SK-N-SH (cell line): ENCODE results near the gene OGN. TPM values are rescaled to one million over a fixed set of nuclear protein-coding genes. Genes with fewer than 3 reads are reported as not detected.

Source experiments
- CTCF ChIA-PET: fragments of 300-600, 350-600 bp; formaldehyde crosslinking; extraction: SDS; loops from one replicate; lab custom pipeline; 2021; lab: Yijun Ruan, JAX
- POLR2A ChIA-PET: fragments of 350-600 bp; sonication (Branson Sonifier 250); formaldehyde crosslinking; extraction: SDS; loops from one replicate; lab custom pipeline; 2020; ENCODE audit warnings: antibody characterized with exemption, inconsistent platforms; lab: Yijun Ruan, JAX
- DNase-seq: peaks from one replicate; pipeline ENCODE4 v3.0.0; 2012
- H2AFZ ChIP-seq: fragments of 200-600 bp; sonication (generic); 2 replicates; pipeline ENCODE4 v1.8.1; 2016; ENCODE audit warnings: antibody characterized with exemption, mild to moderate bottlenecking, low read depth
- H3F3A ChIP-seq: fragments of 200-600 bp; sonication (generic); replicated peaks from 2 replicates; pipeline ENCODE3; 2016; ENCODE audit warnings: antibody characterized with exemption, mild to moderate bottlenecking; ENCODE audit not compliant: insufficient read depth
- H3K27ac ChIP-seq, 2 experiments: fragments of 200-500 bp in 1 of 2; fragments of 200-600 bp in 1 of 2; sonication (Bioruptor generic) in 1 of 2; sonication (generic), shearing (Covaris generic) in 1 of 2; 2 replicates each; pipeline versions ENCODE4 v1.5.1 to v1.6.1; 2014 to 2016; ENCODE audit warnings: low read depth in 2 of 2, inconsistent platforms in 1 of 2, low read length in 1 of 2, mild to moderate bottlenecking in 1 of 2, mixed read lengths in 1 of 2
- H3K27me3 ChIP-seq: fragments of 200-600 bp; sonication (generic), shearing (Covaris generic); 2 replicates; pipeline ENCODE4 v1.6.1; 2016; ENCODE audit warnings: mixed run types; ENCODE audit not compliant: insufficient read depth
- H3K36me3 ChIP-seq, 2 experiments: fragments of 200-500 bp in 1 of 2; fragments of 200-600 bp in 1 of 2; sonication (Bioruptor generic) in 1 of 2; sonication (generic) in 1 of 2; replicated peaks in 1 of 2; 2 replicates each; pipeline versions ENCODE3 to v1.5.1; 2014 to 2016; ENCODE audit warnings: low read length in 1 of 2, mild to moderate bottlenecking in 1 of 2; ENCODE audit not compliant: insufficient read depth in 2 of 2, control insufficient read depth in 1 of 2
- H3K4me1 ChIP-seq, 2 experiments: fragments of 200-500 bp in 1 of 2; fragments of 200-600 bp in 1 of 2; sonication (Bioruptor generic) in 1 of 2; sonication (generic), shearing (Covaris generic) in 1 of 2; 2 replicates each; pipeline versions ENCODE4 v1.5.1 to v1.6.1; 2014 to 2016; ENCODE audit warnings: low read depth in 1 of 2, low read length in 1 of 2, mixed run types in 1 of 2; ENCODE audit not compliant: insufficient read depth in 2 of 2, control insufficient read depth in 1 of 2
- H3K4me2 ChIP-seq: fragments of 200-600 bp; sonication (generic), shearing (Covaris generic); 2 replicates; pipeline ENCODE4 v1.6.1; 2017; ENCODE audit warnings: mixed run types
- H3K4me3 ChIP-seq, 2 experiments: fragments of 200-500 bp in 1 of 2; fragments of 200-600 bp in 1 of 2; sonication (Bioruptor generic) in 1 of 2; sonication (generic), shearing (Covaris generic) in 1 of 2; 2 replicates each; pipeline versions ENCODE4 v1.5.1 to v1.8.1; 2014 to 2016; ENCODE audit warnings: low read depth in 2 of 2, inconsistent platforms in 1 of 2, low read length in 1 of 2, mild to moderate bottlenecking in 1 of 2, mixed read lengths in 1 of 2, moderate library complexity in 1 of 2
- H3K79me2 ChIP-seq: fragments of 200-600 bp; sonication (generic); 2 replicates; pipeline ENCODE4 v1.8.1; 2017; ENCODE audit warnings: mild to moderate bottlenecking; ENCODE audit not compliant: insufficient read depth
- H3K9ac ChIP-seq: fragments of 200-600 bp; sonication (generic); 2 replicates; pipeline ENCODE4 v1.6.1; 2017; ENCODE audit warnings: mixed run types
- H3K9me2 ChIP-seq: fragments of 200-600 bp; sonication (generic); 2 replicates; pipeline ENCODE4 v1.6.1; 2017; ENCODE audit warnings: mixed run types
- H3K9me3 ChIP-seq: fragments of 200-600 bp; sonication (generic); 2 replicates; pipeline ENCODE4 v1.6.1; 2017; ENCODE audit warnings: mixed run types, mild to moderate bottlenecking, moderate library complexity
- H4K20me1 ChIP-seq: fragments of 200-600 bp; sonication (generic); 2 replicates; pipeline ENCODE4 v1.6.1; 2017; ENCODE audit warnings: mild to moderate bottlenecking, mixed run types; ENCODE audit not compliant: insufficient read depth
- ELF1 ChIP-seq: IDR thresholded peaks from 2 replicates; pipeline ENCODE4 v1.4.0; 2012
- EZH2phosphoT487 ChIP-seq: fragments of 200-600 bp; sonication (generic); IDR thresholded peaks from 2 replicates; pipeline ENCODE4 v1.6.1; 2017; ENCODE audit warnings: low read depth, mixed run types, mild to moderate bottlenecking, antibody characterized with exemption, moderate library complexity, borderline replicate concordance
- FOXJ3 ChIP-seq: sonication (generic); formaldehyde crosslinking; IDR thresholded peaks from 2 replicates; pipeline ENCODE4 v1.5.1; 2020; ENCODE audit warnings: mild to moderate bottlenecking, missing genetic modification reagents
- GABPA ChIP-seq: IDR thresholded peaks from 2 replicates; pipeline ENCODE4 v1.4.0; 2012; ENCODE audit warnings: low read depth, mild to moderate bottlenecking
- MXI1 ChIP-seq: IDR thresholded peaks from 2 replicates; pipeline ENCODE4 v1.6.1; 2012; ENCODE audit warnings: mild to moderate bottlenecking, low read depth, low read length, improper control_type of control experiment
- RAD21 ChIP-seq: IDR thresholded peaks from 2 replicates; pipeline ENCODE4 v1.6.1; 2012; ENCODE audit warnings: mild to moderate bottlenecking, low read length
- RCOR1 ChIP-seq: fragments of 150-350 bp; IDR thresholded peaks from 2 replicates; pipeline ENCODE4 v1.6.1; 2017; ENCODE audit warnings: antibody characterized with exemption, low read length
- RXRA ChIP-seq: IDR thresholded peaks from 2 replicates; pipeline ENCODE4 v1.4.0; 2012; ENCODE audit warnings: low read depth, mild to moderate bottlenecking, borderline replicate concordance
- WGBS: methylation state at CpG from one replicate; pipeline ENCODE4 v1.1.6; 2017; ENCODE audit warnings: low lambda C conversion rate; 5-methylcytosine and 5-hydroxymethylcytosine counted together
- polyA plus RNA-seq, 3 experiments: library from polyadenylated mRNA; depleted of rRNA; stranded (reverse); fragments of >200 nt; gene quantifications; 2 replicates each; pipeline ENCODE4 v1.2.3, GENCODE V29; 2012

OGN gene
- polyA plus RNA-seq, 1 of the 3 experiments (the other 2 are of a cell fraction): 0.03 TPM

DNA sequence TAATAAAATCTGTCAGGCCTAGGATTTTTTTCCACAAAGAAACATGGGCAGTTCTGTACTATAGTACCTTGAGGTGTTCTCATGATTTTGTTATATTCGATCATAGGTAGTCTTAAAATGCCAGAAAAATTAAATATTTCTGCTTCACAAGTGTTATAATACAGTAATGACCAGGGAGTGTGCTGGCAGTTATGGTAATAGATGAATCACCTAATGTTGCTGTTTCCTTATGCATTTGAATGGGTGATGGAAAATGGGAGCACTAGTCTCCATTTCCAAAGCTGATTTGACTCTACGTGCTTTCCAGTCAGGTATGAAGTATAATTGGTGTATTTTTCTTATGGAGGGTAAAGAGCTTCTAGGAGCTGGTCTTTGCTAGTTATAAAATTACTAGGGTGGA is 23.8 kb downstream of the OGN start:
- H3F3A ChIP-seq: peaks cover 29% of the 10 kb centered on the region
- no peaks in the 10 kb centered on the region for H3K36me3 ChIP-seq
- H3K4me2 ChIP-seq: no peak overlapping the region
- H3K9ac ChIP-seq: no peak overlapping the region
- no peaks in the 10 kb centered on the region for H4K20me1 ChIP-seq
- H2AFZ ChIP-seq: no peak overlapping the region
- 94% methylated on average over 2 of the region's 2 CpGs for WGBS
- ChIA-PET POLR2A (no interaction called here), CTCF (no interaction called here)
- no peak overlapping the region for H3K4me3 ChIP-seq
- no peak for TF ChIP-seq GABPA
- no peak for TF ChIP-seq RXRA
- no peak for TF ChIP-seq FOXJ3
- H3K9me3 ChIP-seq: peaks cover 3% of the 10 kb centered on the region; the same call in 1 of the 2 replicates
- DNase-seq: no peak
- H3K27me3 ChIP-seq: no peaks in the 10 kb centered on the region
- H3K4me1 ChIP-seq: peaks cover 5 to 31% of the 10 kb centered on the region in 2 experiments; a peak in 3 of 4 replicates
- H3K79me2 ChIP-seq: no peaks in the 10 kb centered on the region
- H3K27ac ChIP-seq: no peak overlapping the region
- H3K9me2 ChIP-seq: no peaks in the 10 kb centered on the region

DNA sequence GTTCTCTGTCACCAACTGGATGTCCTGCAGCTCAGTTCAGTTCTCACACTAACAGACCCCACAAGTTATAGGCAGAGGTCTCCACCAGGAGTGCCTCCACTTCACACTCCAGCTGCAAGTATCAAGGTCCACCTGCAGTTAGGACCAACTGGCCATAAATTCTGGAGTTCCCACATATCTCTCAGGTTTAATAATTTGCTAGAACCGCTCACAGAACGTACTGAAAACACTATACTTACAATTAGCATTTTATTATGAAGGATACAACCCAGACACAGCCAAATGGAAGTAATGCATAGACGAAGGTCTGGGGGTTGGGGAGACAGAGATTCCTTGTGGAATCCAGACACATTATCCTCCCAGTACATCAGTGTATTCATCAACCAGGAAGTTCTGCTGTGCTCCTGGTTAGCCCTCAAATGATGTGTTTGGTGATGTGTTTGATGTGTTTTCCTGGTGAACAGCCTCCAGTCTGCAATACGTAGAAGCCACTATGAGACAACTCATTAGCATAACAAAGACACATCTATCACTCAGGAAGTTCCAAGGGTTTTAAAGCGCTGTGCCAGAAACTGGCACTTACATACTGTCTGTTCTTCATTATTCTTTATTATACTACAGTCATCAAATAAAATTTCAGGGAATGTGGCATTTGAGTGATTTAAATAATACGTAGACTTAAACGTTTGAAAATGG is 25.4 kb downstream of the OGN start:
- Histone ChIP-seq H2AFZ (peak overlapping the region; percentile 54; the same call in 1 of the 2 replicates), H3K9me2 (no peaks in the 10 kb centered on the region), H3K4me3 (no peak overlapping the region), H3K4me1 (peaks cover 2 to 22% of the 10 kb centered on the region in 2 experiments; a peak in 3 of 4 replicates), H3K79me2 (no peaks in the 10 kb centered on the region), H3K36me3 (no peaks in the 10 kb centered on the region), H3K27ac (peak overlapping the region; percentile 45 to 50), H3F3A (peaks cover 17% of the 10 kb centered on the region), H3K9me3 (peaks cover 9% of the 10 kb centered on the region; the same call in 1 of the 2 replicates), H3K27me3 (no peaks in the 10 kb centered on the region), H3K4me2 (0 out of 2 replicates have a peak overlapping the region, but pooled peaks have one; percentile 1), H3K9ac (no peak overlapping the region), H4K20me1 (no peaks in the 10 kb centered on the region)
- no peak for DNase-seq
- CTCF ChIA-PET: no interaction called here
- TF ChIP-seq EZH2phosphoT487 (no peak), RCOR1 (no peak)
- 53% methylated on average over 7 of the region's 7 CpGs for WGBS
- POLR2A ChIA-PET: no interaction called here

DNA sequence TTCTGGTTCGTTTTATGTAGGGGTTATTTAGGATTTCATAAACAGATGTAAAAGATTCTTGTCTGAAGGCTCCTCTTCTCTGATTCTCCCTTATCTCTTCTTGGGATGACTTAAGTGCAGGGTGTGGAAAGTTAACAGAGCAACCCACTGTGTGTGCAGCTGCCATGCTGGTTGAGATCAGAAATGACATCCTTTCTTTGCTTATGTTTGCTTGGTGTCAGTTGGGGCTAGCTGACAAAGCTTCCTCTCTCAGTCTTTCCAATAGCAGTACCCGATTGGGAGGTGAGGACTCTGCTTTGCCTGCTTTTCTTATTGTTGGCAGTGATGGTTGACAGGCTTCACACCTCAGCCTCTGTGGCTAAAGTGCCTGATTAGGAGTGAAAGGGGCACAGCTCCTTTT is 26.5 kb downstream of the OGN start:
- CTCF ChIA-PET: no interaction called here
- Histone ChIP-seq H3K4me2 (no peak overlapping the region), H3K4me1 (peaks cover 2 to 18% of the 10 kb centered on the region in 2 experiments; a peak in 3 of 4 replicates), H3K27ac (no peak overlapping the region), H2AFZ (no peak overlapping the region), H3F3A (peaks cover 17% of the 10 kb centered on the region), H3K27me3 (no peaks in the 10 kb centered on the region), H3K9me2 (no peaks in the 10 kb centered on the region), H3K79me2 (no peaks in the 10 kb centered on the region), H3K9me3 (peaks cover 18% of the 10 kb centered on the region), H3K36me3 (no peaks in the 10 kb centered on the region), H3K4me3 (no peak overlapping the region), H3K9ac (no peak overlapping the region), H4K20me1 (no peaks in the 10 kb centered on the region)
- TF ChIP-seq ELF1 (no peak), RAD21 (no peak), MXI1 (no peak)
- 68% methylated on average over 2 of the region's 2 CpGs for WGBS
- DNase-seq: no peak
- POLR2A ChIA-PET: no interaction called here
